IMR-90 (cell line): ENCODE data around the gene MPRIP. TPM values are rescaled to one million over a fixed set of nuclear protein-coding genes. Genes with fewer than 3 reads are reported as not detected.

Experiments used
- ATAC-seq: fragments of 200-7000 bp; cut with Tn5 transposase; 2 replicates; pipeline ENCODE4 v1.9.1; 2020; ENCODE audit warnings: low read depth, mild to moderate bottlenecking, moderate library complexity
- BruUV-seq: library from RNA; stranded (reverse); fragments of 400-500 nt; replicated peaks from 2 replicates; lab custom pipeline; 2021; lab: Mats Ljungman, UMichigan
- CTCF ChIA-PET: fragments of 300-600 bp; formaldehyde crosslinking; extraction: SDS; loops from one replicate; lab custom pipeline; 2021; ENCODE audit warnings: antibody characterized with exemption; lab: Yijun Ruan, JAX
- POLR2A ChIA-PET: fragments of 300-600 bp; sonication (Branson Sonifier 250); formaldehyde crosslinking; loops from one replicate; lab custom pipeline; 2022; ENCODE audit warnings: antibody characterized with exemption; ENCODE audit not compliant: unreplicated experiment; lab: Charles Lee
- DNase-seq: peaks from one replicate; pipeline ENCODE4 v3.0.0; 2013
- H2AFZ ChIP-seq: replicated peaks from 2 replicates; pipeline ENCODE3; 2013; ENCODE audit warnings: low read length, mild to moderate bottlenecking; ENCODE audit not compliant: poor library complexity
- H2AK5ac ChIP-seq: 2 replicates; pipeline ENCODE4 v1.6.1; 2013; ENCODE audit warnings: low read depth, low read length, inconsistent platforms
- H2AK9ac ChIP-seq: replicated peaks from 2 replicates; pipeline ENCODE3; 2013; ENCODE audit warnings: mild to moderate bottlenecking, low read depth, low read length, moderate library complexity; ENCODE audit not compliant: poor library complexity
- H2BK120ac ChIP-seq: 2 replicates; pipeline ENCODE4 v1.6.1; 2013; ENCODE audit warnings: low read depth, low read length, inconsistent platforms
- H2BK15ac ChIP-seq: 3 replicates; pipeline ENCODE4 v1.6.1; 2013; ENCODE audit warnings: low read depth, low read length, inconsistent platforms
- H2BK20ac ChIP-seq: 2 replicates; pipeline ENCODE4 v1.6.1; 2013; ENCODE audit warnings: low read depth, mild to moderate bottlenecking, inconsistent platforms, low read length, moderate library complexity
- H2BK5ac ChIP-seq: 2 replicates; pipeline ENCODE4 v1.6.1; 2013; ENCODE audit warnings: mild to moderate bottlenecking, low read depth, low read length, inconsistent platforms; ENCODE audit not compliant: poor library complexity, severe bottlenecking
- H3K14ac ChIP-seq: replicated peaks from 2 replicates; pipeline ENCODE4 v1.6.1; 2013; ENCODE audit warnings: low read depth, low read length, inconsistent platforms
- H3K18ac ChIP-seq: 2 replicates; pipeline ENCODE4 v1.6.1; 2013; ENCODE audit warnings: low read depth, low read length, control low read depth
- H3K23ac ChIP-seq: 2 replicates; pipeline ENCODE4 v1.6.1; 2013; ENCODE audit warnings: low read depth, low read length, inconsistent platforms
- H3K27ac ChIP-seq: 2 replicates; pipeline ENCODE4 v1.5.1; 2013; ENCODE audit warnings: mild to moderate bottlenecking, control low read depth, low read length; ENCODE audit not compliant: insufficient read depth
- H3K27me3 ChIP-seq: 2 replicates; pipeline ENCODE4 v1.6.1; 2013; ENCODE audit warnings: low read length; ENCODE audit not compliant: control insufficient read depth, insufficient read depth
- H3K36me3 ChIP-seq: 2 replicates; pipeline ENCODE4 v1.6.1; 2013; ENCODE audit warnings: low read length, mixed read lengths; ENCODE audit not compliant: control insufficient read depth, insufficient read depth
- H3K4ac ChIP-seq: 2 replicates; pipeline ENCODE4 v1.6.1; 2013; ENCODE audit warnings: low read depth, low read length, inconsistent platforms
- H3K4me1 ChIP-seq: 2 replicates; pipeline ENCODE4 v1.6.1; 2013; ENCODE audit warnings: low read length, mixed read lengths; ENCODE audit not compliant: control insufficient read depth, insufficient read depth
- H3K4me2 ChIP-seq: 2 replicates; pipeline ENCODE4 v1.6.1; 2013; ENCODE audit warnings: low read depth, mild to moderate bottlenecking, control low read depth, low read length, moderate library complexity
- H3K4me3 ChIP-seq: 2 replicates; pipeline ENCODE4 v1.5.1; 2013; ENCODE audit warnings: low read depth, mild to moderate bottlenecking, control low read depth, low read length, moderate library complexity; ENCODE audit not compliant: insufficient read depth
- H3K56ac ChIP-seq: 2 replicates; pipeline ENCODE4 v1.6.1; 2013; ENCODE audit warnings: low read length, inconsistent platforms; ENCODE audit not compliant: insufficient read depth; ENCODE audit errors: extremely low read depth
- H3K79me1 ChIP-seq, 2 experiments: 2 replicates each; pipeline ENCODE4 v1.6.1; 2013; ENCODE audit warnings: low read length in 2 of 2, inconsistent platforms in 1 of 2, low read depth in 1 of 2
- H3K9ac ChIP-seq: 2 replicates; pipeline ENCODE4 v1.6.1; 2013; ENCODE audit warnings: low read depth, low read length, control low read depth
- H3K9me1 ChIP-seq: 2 replicates; pipeline ENCODE4 v1.6.1; 2013; ENCODE audit warnings: low read length, inconsistent platforms; ENCODE audit not compliant: insufficient read depth
- H3K9me3 ChIP-seq: 2 replicates; pipeline ENCODE4 v1.6.1; 2013; ENCODE audit warnings: low read length; ENCODE audit not compliant: control insufficient read depth, insufficient read depth
- H4K20me1 ChIP-seq: 2 replicates; pipeline ENCODE4 v1.6.1; 2013; ENCODE audit warnings: low read length, inconsistent platforms; ENCODE audit not compliant: insufficient read depth
- H4K5ac ChIP-seq: 2 replicates; pipeline ENCODE4 v1.6.1; 2013; ENCODE audit warnings: mild to moderate bottlenecking, low read depth, low read length, control low read depth
- H4K8ac ChIP-seq, 2 experiments: 2 replicates each; pipeline ENCODE4 v1.6.1; 2013; ENCODE audit warnings: low read depth in 2 of 2, low read length in 2 of 2, control low read depth in 1 of 2, inconsistent platforms in 1 of 2
- H4K91ac ChIP-seq: 2 replicates; pipeline ENCODE4 v1.6.1; 2013; ENCODE audit warnings: low read depth, low read length, inconsistent platforms; ENCODE audit not compliant: insufficient read depth
- FOS ChIP-seq: fragments of 150-350 bp; IDR thresholded peaks from 2 replicates; pipeline ENCODE4 v1.6.1; 2016; ENCODE audit warnings: low read depth, low read length
- NFE2L2 ChIP-seq: fragments of 150-350 bp; IDR thresholded peaks from 2 replicates; pipeline ENCODE4 v1.6.1; 2016; ENCODE audit warnings: low read depth, mild to moderate bottlenecking, low read length
- RFX5 ChIP-seq: IDR thresholded peaks from 2 replicates; pipeline ENCODE4 v1.8.0; 2012; ENCODE audit warnings: low read depth, mild to moderate bottlenecking, low read length, moderate library complexity
- SMC3 ChIP-seq: fragments of 150-350 bp; IDR thresholded peaks from 2 replicates; pipeline ENCODE4 v1.6.1; 2016; ENCODE audit warnings: low read depth, mild to moderate bottlenecking, antibody characterized with exemption, low read length, moderate library complexity
- WGBS, 2 experiments: methylation state at CpG; one replicate each; pipeline versions ENCODE4 v1.1.5 to v1.1.7; 2013; ENCODE audit warnings: missing lambda C conversion rate in 2 of 2; ENCODE audit not compliant: insufficient read length in 1 of 2; ENCODE audit errors: extremely low coverage in 2 of 2; 5-methylcytosine and 5-hydroxymethylcytosine counted together
- dilution Hi-C: fragments of 300-500 bp; cut with HindIII; formaldehyde crosslinking; loops from one replicate; pipeline ENCODE4 v1.14.3; 2018; ENCODE audit warnings: low sequenced_read_pairs; ENCODE audit not compliant: unreplicated experiment
- in situ Hi-C: fragments of 300-500 bp; cut with MboI; formaldehyde crosslinking; loops from 3 replicates; pipeline ENCODE4 v1.14.3; 2019; ENCODE audit warnings: low sequenced_read_pairs, inconsistent platforms, mixed read lengths
- intact Hi-C: fragments of 100-400 bp; cut with micrococcal nuclease; formaldehyde crosslinking; loops from 2 replicates; pipeline ENCODE4 v1.10.0; 2022
- polyA plus RNA-seq, 3 experiments: library from polyadenylated mRNA; depleted of rRNA; stranded (reverse); fragments of >200 nt; gene quantifications; 2 replicates each; pipeline ENCODE4 v1.2.3, GENCODE V29; 2012; ENCODE audit warnings: low replicate concordance in 1 of 3
- total RNA-seq: library from RNA; depleted of rRNA; stranded (reverse); fragments of >200 nt; gene quantifications from 2 replicates; pipeline ENCODE4 v1.2.3, GENCODE V29; 2012

The MPRIP gene
- total and polyA plus RNA-seq, 2 of the 4 experiments (the other 2 are of a cell fraction) = 111 to 149 TPM

DNA sequence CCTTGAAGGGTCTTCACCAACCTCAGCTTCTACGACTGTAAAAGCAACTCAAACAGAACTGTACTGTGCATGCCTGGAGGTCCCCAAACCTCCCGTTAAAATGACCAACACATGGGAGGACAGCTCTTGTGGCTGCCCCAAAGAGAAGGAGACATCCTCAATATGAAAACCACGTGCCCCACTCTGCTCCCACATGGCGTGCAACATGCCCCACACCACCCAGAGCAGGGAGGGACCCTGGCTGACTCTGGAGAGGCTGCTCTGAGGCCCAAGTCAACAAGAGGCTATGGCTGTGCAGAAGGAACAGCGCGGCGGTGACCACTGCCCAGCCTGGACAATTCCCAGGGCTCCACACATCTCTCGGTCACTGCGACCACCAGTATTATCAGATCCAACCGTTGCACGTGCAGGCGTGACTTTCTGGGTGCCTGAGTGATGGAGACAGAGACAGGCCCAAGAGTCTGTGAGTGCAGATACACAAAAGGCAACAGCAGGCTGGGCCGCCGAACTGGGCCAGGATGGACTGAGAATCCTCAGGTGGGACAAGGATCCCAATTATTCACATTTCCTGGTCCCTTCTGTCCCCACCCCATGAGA, 162.5 kb downstream of the MPRIP start:
- 76% methylated on average over 5 of the region's 14 CpGs; no CpG with 5 or more reads in 1 of the 2 experiments for WGBS, 2 experiments
- no peak overlapping the region for H2BK120ac ChIP-seq
- no peak overlapping the region for H3K56ac ChIP-seq
- H3K4me1 ChIP-seq = peaks cover 23% of the 10 kb centered on the region
- BruUV-seq = no TSS peak
- H3K36me3 ChIP-seq = no peaks in the 10 kb centered on the region; the same call in 1 of the 2 replicates
- H2BK15ac ChIP-seq = no peak overlapping the region
- H2AFZ ChIP-seq = no peak overlapping the region
- no peaks in the 10 kb centered on the region; the same call in 1 of the 2 replicates for H4K20me1 ChIP-seq
- H3K79me1 ChIP-seq = no peaks in the 10 kb centered on the region; a peak in 1 of 4 replicates
- no peak overlapping the region for H4K8ac ChIP-seq
- dilution Hi-C loops = no loop called here
- no peak overlapping the region for H4K91ac ChIP-seq
- peak overlapping the region; percentile 33; the same call in 1 of the 2 replicates for H3K4me2 ChIP-seq
- H3K18ac ChIP-seq = no peak overlapping the region
- no peak overlapping the region for H4K5ac ChIP-seq
- H3K4me3 ChIP-seq = no peak overlapping the region
- H2BK20ac ChIP-seq = no peak overlapping the region
- CTCF ChIA-PET = no interaction called here
- in situ Hi-C loops = no loop called here
- H3K9me1 ChIP-seq = peaks cover 8% of the 10 kb centered on the region; the same call in 1 of the 2 replicates
- H2BK5ac ChIP-seq = no peak overlapping the region
- H3K14ac ChIP-seq = 0 out of 2 replicates have a peak overlapping the region, but pooled peaks have one; percentile 15
- no peak overlapping the region for H3K27ac ChIP-seq
- intact Hi-C loops = no loop called here
- no peaks in the 10 kb centered on the region for H3K9me3 ChIP-seq
- no peaks in the 10 kb centered on the region for H3K27me3 ChIP-seq
- POLR2A ChIA-PET = no interaction called here
- TF ChIP-seq NFE2L2 = no peak
- no peak for TF ChIP-seq FOS
- no peak for TF ChIP-seq RFX5
- no peak for TF ChIP-seq SMC3
- H3K9ac ChIP-seq = no peak overlapping the region
- H3K23ac ChIP-seq = peak overlapping the region; percentile 16; the same call in 1 of the 2 replicates
- no peak overlapping the region for H3K4ac ChIP-seq
- DNase-seq (no peak), ATAC-seq (no peak)
- H2AK5ac ChIP-seq = 0 out of 2 replicates have a peak overlapping the region, but pooled peaks have one; percentile 12
- H2AK9ac ChIP-seq = no peak overlapping the region
